ENCODE data around the gene GTF2F2.

The GTF2F2 gene

DNA sequence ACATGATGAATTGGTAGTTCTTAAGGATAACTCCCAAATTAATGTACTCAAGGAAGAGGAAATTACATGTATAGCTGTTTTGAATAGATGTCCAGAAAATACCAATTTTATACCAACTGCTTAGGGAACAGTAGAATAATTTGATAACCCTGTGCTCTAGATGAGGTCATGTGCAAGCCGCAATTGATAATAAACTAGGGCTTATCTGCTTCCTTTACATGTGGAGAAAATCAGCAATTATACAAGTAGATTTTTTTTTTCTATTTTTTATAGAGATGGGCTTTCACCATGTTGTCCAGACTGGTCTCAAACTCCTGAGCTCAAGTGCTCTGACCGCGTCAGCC is 211.4 kb downstream of the GTF2F2 start:
- TF ChIP-seq, protein P1, sequence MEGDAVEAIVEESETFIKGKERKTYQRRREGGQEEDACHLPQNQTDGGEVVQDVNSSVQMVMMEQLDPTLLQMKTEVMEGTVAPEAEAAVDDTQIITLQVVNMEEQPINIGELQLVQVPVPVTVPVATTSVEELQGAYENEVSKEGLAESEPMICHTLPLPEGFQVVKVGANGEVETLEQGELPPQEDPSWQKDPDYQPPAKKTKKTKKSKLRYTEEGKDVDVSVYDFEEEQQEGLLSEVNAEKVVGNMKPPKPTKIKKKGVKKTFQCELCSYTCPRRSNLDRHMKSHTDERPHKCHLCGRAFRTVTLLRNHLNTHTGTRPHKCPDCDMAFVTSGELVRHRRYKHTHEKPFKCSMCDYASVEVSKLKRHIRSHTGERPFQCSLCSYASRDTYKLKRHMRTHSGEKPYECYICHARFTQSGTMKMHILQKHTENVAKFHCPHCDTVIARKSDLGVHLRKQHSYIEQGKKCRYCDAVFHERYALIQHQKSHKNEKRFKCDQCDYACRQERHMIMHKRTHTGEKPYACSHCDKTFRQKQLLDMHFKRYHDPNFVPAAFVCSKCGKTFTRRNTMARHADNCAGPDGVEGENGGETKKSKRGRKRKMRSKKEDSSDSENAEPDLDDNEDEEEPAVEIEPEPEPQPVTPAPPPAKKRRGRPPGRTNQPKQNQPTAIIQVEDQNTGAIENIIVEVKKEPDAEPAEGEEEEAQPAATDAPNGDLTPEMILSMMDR (IDR thresholded peaks at IDR 0.05; ENCODE audit: extremely low read depth, missing control alignments): no peak
- DNase-seq (ENCODE audit: low spot score): no peak

DNA sequence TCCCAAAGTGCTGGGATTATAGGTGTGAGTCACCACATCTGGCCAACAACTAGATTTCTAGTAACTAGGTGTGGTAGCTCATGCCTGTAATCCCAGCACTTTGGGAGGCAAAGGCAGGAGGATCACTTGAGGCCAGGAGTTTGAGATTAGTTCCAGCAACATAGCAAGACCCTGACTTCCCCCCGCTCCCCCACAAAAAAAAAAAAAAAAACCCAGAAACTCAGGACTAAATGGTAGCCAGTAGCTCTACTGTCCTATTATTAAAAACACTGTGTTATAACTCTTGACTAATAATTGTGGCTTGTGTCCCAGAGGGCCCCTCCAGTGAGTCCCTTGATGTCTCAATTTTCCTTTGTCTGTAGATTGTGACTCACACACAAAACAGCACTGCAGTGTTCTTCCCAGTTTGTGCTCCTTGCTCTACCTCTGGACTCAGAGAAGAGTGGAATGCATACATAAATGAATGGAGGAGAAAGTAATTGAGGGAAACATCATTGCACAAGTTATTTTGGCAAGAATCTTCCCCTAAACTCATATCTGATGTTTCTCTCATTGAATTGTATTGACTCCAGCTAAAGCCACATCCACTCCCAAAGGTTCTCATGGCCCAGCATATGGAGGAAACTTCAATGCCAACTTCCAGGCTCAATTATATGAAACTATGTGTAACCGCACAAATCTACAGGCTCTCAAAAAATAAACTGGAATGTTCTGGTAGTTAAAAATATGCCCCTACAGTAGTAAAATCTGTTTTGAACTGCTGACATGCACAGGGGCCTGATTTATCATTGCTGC is 211.9 kb downstream of the GTF2F2 start:
- DNase-seq (ENCODE audit: low spot score): no peak
- TF ChIP-seq, protein P1 (IDR thresholded peaks at IDR 0.05; ENCODE audit: extremely low read depth, missing control alignments): no peak

DNA sequence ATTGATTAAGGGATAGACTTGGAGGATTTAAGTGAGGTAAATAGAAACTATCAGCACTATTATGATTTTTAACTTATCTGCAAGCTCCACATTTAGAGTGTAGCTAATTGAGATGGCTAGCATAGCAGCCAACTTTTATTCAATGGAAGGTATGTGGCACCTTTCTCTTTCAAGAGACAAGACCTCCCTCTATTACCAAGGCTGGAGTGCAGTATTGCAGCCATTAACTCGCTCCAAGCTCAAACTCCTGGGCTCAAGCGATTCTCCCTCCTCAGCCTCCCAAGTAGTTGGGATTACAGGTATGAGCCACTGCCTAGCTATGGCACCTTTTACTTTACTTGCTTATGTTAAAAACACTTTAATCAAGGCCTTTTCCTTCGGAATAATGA is 212.5 kb downstream of the GTF2F2 start:
- TF ChIP-seq, protein P1 (IDR thresholded peaks at IDR 0.05; ENCODE audit: extremely low read depth, missing control alignments): no peak
- DNase-seq (ENCODE audit: low spot score): no peak

DNA sequence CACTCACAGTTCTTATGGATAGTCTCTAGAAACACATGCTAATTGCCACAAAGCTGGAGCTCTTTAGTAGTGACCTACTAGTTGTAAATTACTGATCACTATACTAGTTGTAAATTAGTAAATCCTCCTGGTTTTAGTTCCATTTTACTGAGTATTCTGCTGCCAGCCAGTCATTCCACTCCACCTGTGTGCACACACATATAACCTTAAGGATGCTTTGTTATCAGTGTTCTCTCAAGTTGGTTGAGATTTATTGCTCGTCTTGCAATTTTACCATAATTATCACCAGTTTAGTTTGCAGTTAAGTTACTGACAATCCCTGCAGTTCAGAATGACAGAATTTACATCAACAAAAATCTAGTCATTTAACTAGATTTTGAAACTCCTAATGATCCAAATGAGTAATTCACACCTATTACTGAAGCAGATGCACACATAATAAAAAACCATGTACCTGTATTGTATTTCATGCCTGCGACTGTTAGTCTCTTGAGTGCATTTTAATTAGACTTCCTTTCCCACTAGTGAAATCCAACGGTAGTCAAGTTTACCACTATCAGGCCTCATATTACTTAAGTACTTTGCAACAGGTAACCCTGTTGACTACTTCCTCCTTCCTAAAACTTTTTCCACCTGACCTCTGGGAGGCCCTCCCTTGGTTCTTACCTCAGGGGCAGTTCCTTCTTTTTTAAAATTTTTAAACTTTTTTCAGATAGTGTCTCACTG is 213.1 kb downstream of the GTF2F2 start:
- DNase-seq (ENCODE audit: low spot score): no peak
- TF ChIP-seq, protein P1 (IDR thresholded peaks at IDR 0.05; ENCODE audit: extremely low read depth, missing control alignments): no peak

Measured in GM20000 (cell line).